Measurements from ENCODE around the gene CMSS1. TPM values are rescaled to one million over a fixed set of nuclear protein-coding genes. Genes with fewer than 3 reads are reported as not detected.

Gene CMSS1
- total and polyA plus RNA-seq, 2 of the 13 experiments (the other 11 are each of a cell fraction or from before 2014, with no cell fraction given) = 6.4 to 48.7 TPM

DNA sequence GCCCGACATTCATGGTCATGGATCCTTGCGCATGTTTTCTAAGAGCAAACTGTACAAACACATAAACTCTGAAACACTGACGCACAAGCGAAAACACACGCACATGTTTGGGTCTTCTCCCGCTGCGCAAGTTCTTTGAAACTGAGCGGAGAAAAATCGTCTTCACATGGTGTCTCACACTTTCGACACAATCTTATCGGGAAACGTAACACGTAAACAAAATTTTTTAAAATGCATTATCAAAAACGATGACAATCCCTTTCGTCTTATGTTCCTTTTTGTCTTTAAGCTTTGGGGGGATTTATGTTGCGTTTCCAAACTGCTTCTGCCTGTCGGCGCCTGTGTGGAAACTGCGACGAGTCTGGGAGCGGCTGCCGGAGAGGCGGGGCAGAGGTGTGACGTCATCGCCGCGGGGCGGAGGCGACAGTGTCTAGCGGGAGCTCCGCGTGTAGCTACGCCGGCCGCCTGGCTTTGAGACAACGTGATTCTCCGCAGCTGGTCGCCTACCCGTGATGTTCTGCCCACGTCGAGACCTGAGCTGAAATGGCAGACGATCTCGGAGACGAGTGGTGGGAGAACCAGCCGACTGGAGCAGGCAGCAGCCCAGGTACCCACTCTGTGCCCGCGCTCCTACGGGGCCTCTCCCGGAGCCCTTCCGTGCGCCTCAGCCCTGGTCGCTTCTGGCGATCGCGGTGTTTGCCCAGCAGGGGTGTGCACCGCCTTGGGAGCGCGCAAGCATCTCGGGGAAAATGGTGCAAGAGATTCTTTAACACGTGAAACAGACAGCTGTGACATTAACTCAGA lies at the start of gene CMSS1 (continued):
- TF ChIP-seq, protein P1, sequence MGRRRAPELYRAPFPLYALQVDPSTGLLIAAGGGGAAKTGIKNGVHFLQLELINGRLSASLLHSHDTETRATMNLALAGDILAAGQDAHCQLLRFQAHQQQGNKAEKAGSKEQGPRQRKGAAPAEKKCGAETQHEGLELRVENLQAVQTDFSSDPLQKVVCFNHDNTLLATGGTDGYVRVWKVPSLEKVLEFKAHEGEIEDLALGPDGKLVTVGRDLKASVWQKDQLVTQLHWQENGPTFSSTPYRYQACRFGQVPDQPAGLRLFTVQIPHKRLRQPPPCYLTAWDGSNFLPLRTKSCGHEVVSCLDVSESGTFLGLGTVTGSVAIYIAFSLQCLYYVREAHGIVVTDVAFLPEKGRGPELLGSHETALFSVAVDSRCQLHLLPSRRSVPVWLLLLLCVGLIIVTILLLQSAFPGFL (CRISPR knock-in tag; IDR thresholded peaks at IDR 0.05) = no peak
- peak; percentile 35 for TF ChIP-seq ZNF143 (CRISPR knock-in tag; IDR thresholded peaks at IDR 0.05)
- TF ChIP-seq ZIK1 (CRISPR knock-in tag; IDR thresholded peaks at IDR 0.05; ENCODE audit: borderline replicate concordance, low read depth) = 0 out of 2 replicates have a peak, but pooled peaks have one; percentile 51
- TF ChIP-seq ZNF317 (CRISPR knock-in tag; IDR thresholded peaks at IDR 0.05) = no peak
- TF ChIP-seq ELF4 (CRISPR knock-in tag; IDR thresholded peaks at IDR 0.05; ENCODE audit: borderline replicate concordance) = peak; percentile 64; the same call in 1 of the 2 replicates
- no peak for TF ChIP-seq ZBTB7A (CRISPR knock-in tag; IDR thresholded peaks at IDR 0.05)
- no peak for TF ChIP-seq ZNF546 (CRISPR knock-in tag; conservative IDR thresholded peaks at IDR 0.05)
- TF ChIP-seq MBNL3 (CRISPR knock-in tag; conservative IDR thresholded peaks at IDR 0.05) = no peak
- no peak for TF ChIP-seq ZKSCAN5 (CRISPR knock-in tag; IDR thresholded peaks at IDR 0.05)
- peak; percentile 66; the same call in 1 of the 2 replicates for TF ChIP-seq ZNF230 (CRISPR knock-in tag; IDR thresholded peaks at IDR 0.05)
- TF ChIP-seq ZBTB34 (CRISPR knock-in tag; IDR thresholded peaks at IDR 0.05) = peak; percentile 21; the same call in 1 of the 2 replicates
- peak; percentile 89 for TF ChIP-seq HNRNPLL (IDR thresholded peaks at IDR 0.05; ENCODE audit: low read depth, low read length, poor library complexity, severe bottlenecking)
- TF ChIP-seq YEATS4 (CRISPR knock-in tag; IDR thresholded peaks at IDR 0.05; ENCODE audit: borderline replicate concordance) = peak; percentile 92
- peak; percentile 97 for TF ChIP-seq CREM (IDR thresholded peaks at IDR 0.05)
- peak; percentile 67; the same call in 1 of the 2 replicates for TF ChIP-seq CREM (CRISPR knock-in tag; IDR thresholded peaks at IDR 0.05)
- TF ChIP-seq ZBTB1 (CRISPR knock-in tag; IDR thresholded peaks at IDR 0.05; ENCODE audit: borderline replicate concordance) = 0 out of 2 replicates have a peak, but pooled peaks have one; percentile 37
- 0 out of 2 replicates have a peak, but pooled peaks have one; percentile 34 for TF ChIP-seq ZNF780A (CRISPR knock-in tag; IDR thresholded peaks at IDR 0.05)
- TF ChIP-seq HOXD1 (CRISPR knock-in tag; IDR thresholded peaks at IDR 0.05) = peak; percentile 65
- TF ChIP-seq SMAD1 (CRISPR knock-in tag; IDR thresholded peaks at IDR 0.05; ENCODE audit: borderline replicate concordance, low read depth) = no peak
- TF ChIP-seq ZNF607 (CRISPR knock-in tag; IDR thresholded peaks at IDR 0.05; ENCODE audit: borderline replicate concordance) = peak; percentile 75; the same call in 1 of the 2 replicates
- 0 out of 2 replicates have a peak, but pooled peaks have one; percentile 32 for TF ChIP-seq NCOA1 (CRISPR knock-in tag; IDR thresholded peaks at IDR 0.05)
- TF ChIP-seq, protein P2, sequence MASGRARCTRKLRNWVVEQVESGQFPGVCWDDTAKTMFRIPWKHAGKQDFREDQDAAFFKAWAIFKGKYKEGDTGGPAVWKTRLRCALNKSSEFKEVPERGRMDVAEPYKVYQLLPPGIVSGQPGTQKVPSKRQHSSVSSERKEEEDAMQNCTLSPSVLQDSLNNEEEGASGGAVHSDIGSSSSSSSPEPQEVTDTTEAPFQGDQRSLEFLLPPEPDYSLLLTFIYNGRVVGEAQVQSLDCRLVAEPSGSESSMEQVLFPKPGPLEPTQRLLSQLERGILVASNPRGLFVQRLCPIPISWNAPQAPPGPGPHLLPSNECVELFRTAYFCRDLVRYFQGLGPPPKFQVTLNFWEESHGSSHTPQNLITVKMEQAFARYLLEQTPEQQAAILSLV (CRISPR knock-in tag; IDR thresholded peaks at IDR 0.05; ENCODE audit: borderline replicate concordance) = peak; percentile 72; the same call in 1 of the 2 replicates
- TF ChIP-seq KAT7 (CRISPR knock-in tag; IDR thresholded peaks at IDR 0.05; ENCODE audit: borderline replicate concordance) = peak; percentile 73; the same call in 1 of the 2 replicates
- TF ChIP-seq ZFP41 (CRISPR knock-in tag; IDR thresholded peaks at IDR 0.05; ENCODE audit: borderline replicate concordance) = 0 out of 2 replicates have a peak, but pooled peaks have one; percentile 60
- TF ChIP-seq ZSCAN29 (CRISPR knock-in tag; conservative IDR thresholded peaks at IDR 0.05) = 0 out of 2 replicates have a peak, but pooled peaks have one; percentile 44
- TF ChIP-seq RARA (CRISPR knock-in tag; IDR thresholded peaks at IDR 0.05) = no peak; the same call in 1 of the 2 replicates
- TF ChIP-seq ZNF232 (CRISPR knock-in tag; IDR thresholded peaks at IDR 0.05; ENCODE audit: borderline replicate concordance) = no peak

All from HepG2 (cell line).